ENCODE measurements around the gene GOLT1A.

GRCh38 chr1:204157962-204158361 is 55.8 kb downstream of the GOLT1A start:
- no peak for TF ChIP-seq CTCF (IDR thresholded peaks at IDR 0.05)
- no peak for TF ChIP-seq POLR2A (IDR thresholded peaks at IDR 0.05)

Data from esophagus squamous epithelium (tissue), 4 donors.